GM19438 (cell line): ENCODE data around the gene FAM83G.

Experiments used
- ATAC-seq: cut with Tn5 transposase; IDR thresholded peaks from one replicate; pipeline ENCODE4 v1.9.1; 2021; ENCODE audit warnings: low read depth; ENCODE audit not compliant: unreplicated experiment

The FAM83G gene

GRCh38 chr17:18975597-18975996 lies 29.0 kb downstream of the FAM83G start:
- no peak for ATAC-seq

GRCh38 chr17:18974407-18975149 lies 30.0 kb downstream of the FAM83G start:
- ATAC-seq: no peak

DNA sequence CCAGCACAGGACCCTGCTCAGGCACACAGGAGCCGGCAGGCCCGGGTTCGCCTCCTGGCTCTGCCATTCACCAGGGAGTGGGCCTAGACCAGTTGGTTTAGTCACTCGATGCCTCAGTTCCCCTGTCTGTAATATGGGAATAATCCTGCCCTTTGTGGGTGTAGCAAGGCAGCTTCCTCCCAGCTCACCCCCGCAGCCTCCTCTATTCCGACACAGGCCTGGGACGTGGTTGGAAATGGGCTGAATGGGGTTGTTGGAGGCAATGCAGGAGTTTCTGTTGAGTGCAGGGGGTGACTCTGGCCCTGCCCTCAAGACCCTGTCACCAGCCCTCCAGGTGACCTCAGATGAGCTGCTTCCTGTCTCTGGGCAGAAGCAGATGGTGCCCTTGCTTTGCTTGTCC lies 32.8 kb downstream of the FAM83G start:
- ATAC-seq: no peak

- ATAC-seq: no peak
These were observed 33.7 kb downstream of the FAM83G start for GRCh38 chr17:18970582-18971480.

DNA sequence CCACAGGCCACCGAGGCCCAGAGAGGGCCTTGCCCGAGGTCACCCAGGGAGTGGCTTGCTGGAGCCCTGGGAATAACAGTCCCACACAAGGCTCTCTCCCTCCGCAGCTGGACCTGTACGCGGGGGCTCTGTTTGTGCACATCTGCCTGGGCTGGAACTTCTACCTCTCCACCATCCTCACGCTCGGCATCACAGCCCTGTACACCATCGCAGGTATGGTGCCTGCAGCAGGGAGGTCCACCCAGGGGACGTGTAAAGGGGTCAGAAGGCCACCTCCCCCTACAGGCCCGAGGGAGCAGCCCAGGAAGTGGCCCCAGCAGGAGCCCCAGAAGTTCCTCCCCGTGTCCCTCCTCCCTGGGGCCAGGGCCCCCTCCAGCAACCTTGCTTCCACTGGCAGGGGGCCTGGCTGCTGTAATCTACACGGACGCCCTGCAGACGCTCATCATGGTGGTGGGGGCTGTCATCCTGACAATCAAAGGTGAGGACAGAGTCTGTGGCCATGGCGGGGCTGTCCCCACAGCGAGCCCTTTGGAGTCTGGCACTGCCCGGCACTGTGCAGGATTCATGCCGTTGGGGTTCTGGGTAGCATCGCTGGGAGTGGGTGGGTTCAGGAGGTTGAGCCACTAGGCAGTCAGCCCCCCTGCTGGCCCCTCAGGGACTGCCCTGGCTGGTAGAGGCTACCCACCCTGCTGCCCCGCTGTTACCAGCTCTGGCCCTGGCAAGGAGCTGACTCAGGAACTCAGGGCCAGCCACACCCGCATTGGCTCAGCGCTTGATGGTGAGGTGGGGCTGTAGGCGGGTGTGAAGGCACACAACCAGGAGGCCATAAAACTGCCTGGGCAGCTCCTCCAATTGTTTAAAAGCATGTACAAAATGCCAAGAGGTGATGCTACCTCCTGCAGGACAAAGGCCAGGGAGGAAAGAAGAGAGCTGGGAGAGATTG lies 35.3 kb downstream of the FAM83G start:
- ATAC-seq: no peak

- no peak for ATAC-seq
These were observed 36.2 kb downstream of the FAM83G start for GRCh38 chr17:18968345-18968744.

DNA sequence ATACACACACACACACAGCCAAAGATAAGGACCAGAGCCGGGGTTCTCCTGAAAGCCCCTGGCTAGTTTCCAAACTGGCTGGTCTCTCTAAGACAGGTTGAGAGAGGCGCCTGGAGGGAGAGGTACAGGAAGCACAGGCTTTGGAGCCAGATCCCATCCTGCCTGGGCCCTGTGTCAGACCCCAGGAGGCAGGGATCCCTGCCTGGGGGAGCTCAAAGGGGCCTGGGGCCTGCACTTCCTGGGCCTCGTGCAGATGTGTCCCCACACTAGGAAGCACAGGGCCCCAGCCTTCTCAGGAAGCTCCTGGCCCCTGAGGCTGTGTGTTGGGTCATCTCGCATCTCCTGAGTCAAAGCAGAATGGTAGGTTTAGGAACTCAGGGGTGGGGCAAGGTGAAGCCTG lies 36.6 kb downstream of the FAM83G start:
- no peak for ATAC-seq

- no peak for ATAC-seq
These were observed 37.5 kb downstream of the FAM83G start for GRCh38 chr17:18966831-18967624.

DNA sequence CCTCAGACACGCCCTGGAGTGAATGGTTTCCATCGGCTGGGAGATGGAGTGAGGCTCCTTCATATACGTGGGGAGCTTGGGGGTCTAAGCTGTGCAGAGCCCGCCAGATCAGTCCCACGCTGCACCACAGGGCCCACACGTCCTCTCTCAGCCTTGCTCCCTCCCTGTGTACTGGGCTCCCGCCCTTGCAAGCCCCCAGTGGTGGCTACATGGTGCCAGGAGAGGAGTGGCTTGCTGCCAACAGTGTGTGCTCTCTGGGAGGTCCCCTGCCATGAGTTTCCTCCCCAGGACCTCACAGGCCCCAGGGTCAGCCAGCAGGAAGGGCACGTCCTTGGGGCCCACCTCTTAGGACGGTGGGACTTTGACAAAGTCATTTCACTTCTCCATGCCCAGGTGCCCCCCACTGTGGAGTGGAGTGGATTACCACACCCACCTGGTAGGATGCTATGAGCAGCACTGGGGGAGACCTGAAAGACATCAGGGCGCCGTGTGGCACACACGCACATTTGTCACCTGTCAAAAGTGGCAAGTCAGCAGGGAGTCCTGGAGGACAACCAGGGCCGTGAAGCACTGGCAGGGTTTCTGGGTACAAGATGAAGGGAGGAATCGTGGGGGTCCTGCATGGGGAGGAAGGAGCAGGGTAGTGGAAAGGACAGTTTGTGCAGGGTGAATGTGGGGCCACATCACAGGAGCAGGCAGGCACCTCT lies 38.9 kb downstream of the FAM83G start:
- ATAC-seq: no peak

DNA sequence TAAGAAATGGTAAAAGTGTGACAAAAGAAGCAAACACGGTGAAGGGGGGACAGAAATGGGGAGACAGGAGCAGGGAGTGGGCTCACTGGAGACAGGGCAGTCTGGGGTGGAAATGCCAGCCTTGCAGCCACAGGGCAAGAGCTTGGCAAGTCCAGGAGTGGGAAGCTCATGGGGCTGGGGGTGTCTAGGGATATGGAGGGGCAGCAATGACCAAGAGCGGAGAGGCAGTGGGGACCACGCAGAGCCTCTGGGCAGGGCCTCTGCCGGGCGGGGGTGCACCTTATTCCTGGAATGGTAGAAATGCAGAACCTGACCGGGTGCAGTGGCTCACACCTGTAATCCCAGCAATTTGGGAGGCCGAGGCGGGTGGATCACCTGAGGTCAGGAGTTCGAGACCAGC lies 40.0 kb downstream of the FAM83G start:
- ATAC-seq: no peak

DNA sequence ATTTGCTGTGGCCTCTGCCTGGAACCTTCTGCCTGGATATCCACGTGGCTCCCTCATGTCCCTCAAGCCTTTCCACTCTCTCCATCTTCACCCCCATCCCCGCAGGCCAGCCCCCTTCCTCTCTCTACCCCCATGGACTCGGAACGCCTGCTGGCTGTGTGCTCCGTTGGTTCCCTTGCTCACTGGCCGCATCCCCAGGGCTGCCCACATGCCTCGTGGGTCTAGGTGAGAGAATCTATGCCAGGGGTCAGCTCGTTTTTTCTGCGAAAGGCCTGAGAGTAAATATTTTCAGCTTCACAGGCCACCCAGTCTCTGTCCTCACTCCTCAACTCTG lies 40.6 kb downstream of the FAM83G start:
- ATAC-seq: no peak

- ATAC-seq: no peak
These were observed 41.2 kb downstream of the FAM83G start for GRCh38 chr17:18963126-18964017.

DNA sequence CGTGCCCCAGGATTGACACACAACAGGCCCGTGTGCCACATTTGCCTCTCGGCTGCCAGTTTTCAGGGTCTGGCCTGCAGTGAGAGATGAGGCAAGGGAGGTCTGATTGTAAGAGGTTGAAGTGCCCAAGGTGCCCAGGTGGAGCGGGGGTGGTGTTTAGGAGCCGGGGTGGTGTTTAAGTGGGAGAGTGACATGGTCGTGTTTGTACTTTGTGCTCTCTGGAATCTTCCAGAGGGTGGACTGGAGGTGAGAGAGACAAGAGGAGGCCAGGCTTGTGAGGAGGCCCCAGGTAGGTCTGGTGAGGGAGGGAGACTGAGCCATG lies 42.1 kb downstream of the FAM83G start:
- ATAC-seq: no peak

- ATAC-seq: no peak
These were observed 42.7 kb downstream of the FAM83G start for GRCh38 chr17:18961634-18962493.

DNA sequence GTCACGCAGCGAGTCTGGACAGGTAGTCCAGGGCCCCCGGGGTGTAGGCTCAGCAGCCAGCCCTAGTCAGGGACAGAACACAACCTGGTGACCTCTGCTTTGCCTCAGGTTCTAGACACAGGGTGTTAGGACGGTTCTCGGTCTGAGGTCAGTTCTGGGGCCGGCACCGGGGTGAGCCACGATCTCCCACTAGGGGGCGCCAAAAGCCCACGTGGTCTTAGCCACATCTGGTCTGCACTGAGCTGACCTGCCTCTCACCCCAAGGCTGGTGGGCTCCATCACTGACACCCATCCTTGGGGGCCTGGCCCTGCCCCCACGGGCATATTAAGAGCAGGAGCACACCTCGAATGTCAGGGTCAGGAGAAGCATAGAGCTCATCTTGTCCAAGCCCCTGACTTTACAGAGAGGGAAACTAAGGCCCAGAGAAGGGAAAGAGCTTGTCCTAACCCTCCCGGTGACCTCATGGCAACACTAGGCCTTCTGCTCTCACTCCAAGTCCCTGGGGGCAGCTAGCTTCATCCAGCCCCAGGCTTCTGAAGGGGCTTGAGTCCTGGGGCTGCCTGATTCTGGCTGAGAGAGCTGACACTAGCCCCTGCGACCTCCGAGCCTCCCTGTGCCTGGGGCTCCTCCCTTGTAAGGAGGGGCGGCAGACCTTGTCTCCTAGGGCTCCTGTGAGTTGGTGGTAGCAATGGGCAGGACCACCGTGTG lies 43.6 kb downstream of the FAM83G start:
- no peak for ATAC-seq

DNA sequence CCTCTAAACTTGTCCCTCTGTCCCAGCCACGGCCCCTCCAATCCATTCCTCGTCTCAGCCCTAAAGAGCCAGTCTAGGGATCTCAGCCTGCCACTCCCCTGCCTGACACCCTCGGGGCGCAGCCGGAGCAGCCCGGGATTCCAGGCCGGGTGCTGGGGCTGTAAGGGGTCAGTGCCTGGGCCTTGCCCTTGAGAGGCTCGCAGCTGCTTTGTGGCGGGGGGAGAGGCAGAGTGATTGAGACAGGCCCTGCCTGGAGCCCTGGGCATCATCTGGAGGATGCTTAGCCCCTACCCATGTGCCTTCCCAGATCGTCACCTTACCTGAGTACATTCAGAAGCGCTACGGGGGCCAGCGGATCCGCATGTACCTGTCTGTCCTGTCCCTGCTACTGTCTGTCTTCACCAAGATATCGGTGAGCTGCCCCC lies 44.3 kb downstream of the FAM83G start:
- no peak for ATAC-seq

GRCh38 chr17:18959845-18960240 lies 44.7 kb downstream of the FAM83G start:
- ATAC-seq: no peak
